ENCODE measurements around the gene TAF1.
"Not testable (repeated sequence)": the region's sequence is repeated elsewhere in the genome, so short reads cannot be mapped to it uniquely, and the experiment has no call there.

TAF1 gene

GRCh38 chrX:71432733-71433132 is 66.6 kb downstream of the TAF1 start:
- Histone ChIP-seq H3K9me3 (ENCODE audit: control extremely low read depth in 1 of 5, control insufficient read depth in 4 of 5, insufficient read depth in 2 of 5, low read depth in 1 of 5, low read length in 4 of 5) (no peaks in the 10 kb centered on the region), H3K4me1 (ENCODE audit: control extremely low read depth in 1 of 4, control insufficient read depth in 4 of 4, insufficient read depth in 4 of 4, low read length in 3 of 4) (no peaks in the 10 kb centered on the region), H3K4me3 (ENCODE audit: control insufficient read depth in 1 of 7, extremely low read depth in 1 of 7, insufficient read depth in 4 of 7, low read depth in 2 of 7, low read length in 6 of 7) (no peak overlapping the region), H3K27me3 (replicated peaks in 2 of 5; ENCODE audit: control insufficient read depth in 4 of 5, insufficient read depth in 5 of 5, low read length in 4 of 5) (no peaks in the 10 kb centered on the region), H3K36me3 (ENCODE audit: control insufficient read depth in 4 of 4, insufficient read depth in 4 of 4, low read length in 3 of 4) (peaks cover 0 to 21% (median 8%) of the 10 kb centered on the region in 4 experiments), H3K27ac (ENCODE audit: insufficient read depth in 1 of 2, low read depth in 1 of 2, low read length in 2 of 2, poor library complexity in 1 of 2, severe bottlenecking in 2 of 2) (no peak overlapping the region)
- ChIA-PET POLR2A (no interaction called here), CTCF (no interaction called here)
- WGBS (ENCODE audit: insufficient coverage), result no CpG with 5 or more reads among the region's 1 CpG
- DNase-seq, result no peak

DNA sequence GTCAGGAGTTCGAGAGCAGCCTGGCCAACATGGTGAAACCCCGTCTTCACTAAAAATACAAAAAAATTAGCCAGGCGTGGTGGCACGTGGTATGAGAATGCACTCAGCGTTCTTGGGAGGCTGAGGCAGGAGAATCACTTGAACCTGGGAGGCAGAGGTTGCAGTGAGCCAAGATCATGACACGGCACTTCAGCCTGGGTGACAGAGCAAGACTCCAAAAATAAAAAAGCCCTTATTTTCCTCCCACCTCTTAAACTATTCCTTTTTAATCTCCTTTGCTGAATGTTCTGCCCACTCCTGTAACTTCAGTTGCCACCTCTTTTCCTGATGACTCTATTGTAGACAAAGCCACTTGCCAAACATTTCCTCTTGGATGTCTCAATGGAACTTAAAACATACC is 72.6 kb downstream of the TAF1 start:
- Histone ChIP-seq H3K27me3 (replicated peaks in 2 of 5; ENCODE audit: control insufficient read depth in 4 of 5, insufficient read depth in 5 of 5, low read length in 4 of 5) (no peaks in the 10 kb centered on the region), H3K9me3 (ENCODE audit: control extremely low read depth in 1 of 5, control insufficient read depth in 4 of 5, insufficient read depth in 2 of 5, low read depth in 1 of 5, low read length in 4 of 5) (no peaks in the 10 kb centered on the region), H3K27ac (ENCODE audit: insufficient read depth in 1 of 2, low read depth in 1 of 2, low read length in 2 of 2, poor library complexity in 1 of 2, severe bottlenecking in 2 of 2) (peak overlapping the region in 1 of 2 experiments; percentile 3), H3K4me1 (ENCODE audit: control extremely low read depth in 1 of 4, control insufficient read depth in 4 of 4, insufficient read depth in 4 of 4, low read length in 3 of 4) (peaks cover 0 to 7% (median 0%) of the 10 kb centered on the region in 4 experiments), H3K36me3 (ENCODE audit: control insufficient read depth in 4 of 4, insufficient read depth in 4 of 4, low read length in 3 of 4) (peaks cover 0 to 7% (median 1%) of the 10 kb centered on the region in 4 experiments), H3K4me3 (ENCODE audit: control insufficient read depth in 1 of 7, extremely low read depth in 1 of 7, insufficient read depth in 4 of 7, low read depth in 2 of 7, low read length in 6 of 7) (no peak overlapping the region)
- DNase-seq, result no peak
- 95% methylated on average over 6 of the region's 6 CpGs for WGBS (ENCODE audit: insufficient coverage)
- CTCF ChIA-PET, result no interaction called here
- POLR2A ChIA-PET, result no interaction called here

- POLR2A ChIA-PET, result no interaction called here
- CTCF ChIA-PET, result no interaction called here
- no CpG with 5 or more reads among the region's 3 CpGs for WGBS (ENCODE audit: insufficient coverage)
These were observed 73.3 kb downstream of the TAF1 start for GRCh38 chrX:71439420-71439819.

DNA sequence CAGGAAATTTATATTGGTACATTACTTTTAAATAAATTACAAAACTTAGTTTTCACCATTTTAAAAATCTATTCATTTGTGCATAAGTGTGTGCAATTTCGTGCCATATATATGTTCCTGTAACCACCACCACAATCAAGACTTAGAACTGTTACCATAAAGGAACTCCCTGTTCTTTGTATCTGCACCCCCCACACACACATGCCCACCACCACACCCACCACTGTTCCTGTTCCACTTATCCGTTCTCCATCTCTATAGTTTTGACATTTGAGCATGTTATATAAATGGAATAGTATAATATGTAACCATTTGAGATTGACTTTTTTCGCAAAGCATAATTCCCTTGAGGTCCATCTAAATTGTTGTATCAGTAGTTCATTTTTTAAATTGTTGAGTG is 73.7 kb downstream of the TAF1 start:
- peak in 2 of 3 donors; percentile 21 to 40 for DNase-seq

More at GRCh38 chrX:71439420-71439819, 73.3 kb downstream of the TAF1 start:
- H3K4me1 ChIP-seq (ENCODE audit: control extremely low read depth in 1 of 4, control insufficient read depth in 4 of 4, insufficient read depth in 4 of 4, low read length in 3 of 4), result peaks cover 0 to 7% (median 0%) of the 10 kb centered on the region in 4 experiments
- peaks cover 0 to 9% (median 2%) of the 10 kb centered on the region in 4 experiments for H3K36me3 ChIP-seq (ENCODE audit: control insufficient read depth in 4 of 4, insufficient read depth in 4 of 4, low read length in 3 of 4)
- H3K4me3 ChIP-seq (ENCODE audit: control insufficient read depth in 1 of 7, extremely low read depth in 1 of 7, insufficient read depth in 4 of 7, low read depth in 2 of 7, low read length in 6 of 7), result no peak overlapping the region
- H3K9me3 ChIP-seq (ENCODE audit: control extremely low read depth in 1 of 5, control insufficient read depth in 4 of 5, insufficient read depth in 2 of 5, low read depth in 1 of 5, low read length in 4 of 5), result no peaks in the 10 kb centered on the region
- no peak for DNase-seq
- no peaks in the 10 kb centered on the region for H3K27me3 ChIP-seq (replicated peaks in 2 of 5; ENCODE audit: control insufficient read depth in 4 of 5, insufficient read depth in 5 of 5, low read length in 4 of 5)
- peak overlapping the region in 1 of 2 experiments; percentile 3 for H3K27ac ChIP-seq (ENCODE audit: insufficient read depth in 1 of 2, low read depth in 1 of 2, low read length in 2 of 2, poor library complexity in 1 of 2, severe bottlenecking in 2 of 2)

DNA sequence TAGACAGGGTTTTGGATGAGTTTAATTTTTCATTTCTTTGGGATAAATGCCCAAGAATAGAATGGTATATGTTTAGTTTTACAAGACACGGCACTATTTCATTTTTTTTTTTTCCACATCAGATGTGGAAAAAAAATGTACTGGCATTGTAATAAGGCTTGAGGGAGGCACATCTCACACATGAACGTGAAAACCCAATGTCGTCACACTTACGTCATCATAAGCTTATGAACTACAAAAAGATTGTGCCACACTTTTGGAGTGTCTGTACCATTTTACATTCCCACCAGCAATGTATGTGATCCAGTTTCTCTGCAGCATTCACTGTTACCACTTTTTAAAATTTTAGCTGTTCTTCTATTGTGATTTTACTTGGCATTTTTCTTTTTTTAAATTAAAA is 74.2 kb downstream of the TAF1 start:
- Histone ChIP-seq H3K27ac (ENCODE audit: insufficient read depth in 1 of 2, low read depth in 1 of 2, low read length in 2 of 2, poor library complexity in 1 of 2, severe bottlenecking in 2 of 2) (no peak overlapping the region), H3K4me1 (ENCODE audit: control extremely low read depth in 1 of 4, control insufficient read depth in 4 of 4, insufficient read depth in 4 of 4, low read length in 3 of 4) (peaks cover 0 to 7% (median 0%) of the 10 kb centered on the region in 4 experiments), H3K9me3 (ENCODE audit: control extremely low read depth in 1 of 5, control insufficient read depth in 4 of 5, insufficient read depth in 2 of 5, low read depth in 1 of 5, low read length in 4 of 5) (no peaks in the 10 kb centered on the region), H3K36me3 (ENCODE audit: control insufficient read depth in 4 of 4, insufficient read depth in 4 of 4, low read length in 3 of 4) (peaks cover 0 to 6% (median 4%) of the 10 kb centered on the region in 4 experiments), H3K27me3 (replicated peaks in 2 of 5; ENCODE audit: control insufficient read depth in 4 of 5, insufficient read depth in 5 of 5, low read length in 4 of 5) (no peaks in the 10 kb centered on the region), H3K4me3 (ENCODE audit: control insufficient read depth in 1 of 7, extremely low read depth in 1 of 7, insufficient read depth in 4 of 7, low read depth in 2 of 7, low read length in 6 of 7) (no peak overlapping the region)
- WGBS (ENCODE audit: insufficient coverage), result 100% methylated on average over 3 of the region's 4 CpGs
- POLR2A ChIA-PET, result no interaction called here
- CTCF ChIA-PET, result interaction anchor here (0.6 kb wide), 1 partner anchor 113 kb away, joined by 3 read pairs; no protein-coding TSS in a partner anchor
- DNase-seq, result no peak

More for the DNA sequence above, 73.7 kb downstream of the TAF1 start:
- POLR2A ChIA-PET, result no interaction called here
- Histone ChIP-seq H3K9me3 (ENCODE audit: control extremely low read depth in 1 of 5, control insufficient read depth in 4 of 5, insufficient read depth in 2 of 5, low read depth in 1 of 5, low read length in 4 of 5) (no peaks in the 10 kb centered on the region), H3K36me3 (ENCODE audit: control insufficient read depth in 4 of 4, insufficient read depth in 4 of 4, low read length in 3 of 4) (peaks cover 0 to 8% (median 4%) of the 10 kb centered on the region in 4 experiments), H3K27ac (ENCODE audit: insufficient read depth in 1 of 2, low read depth in 1 of 2, low read length in 2 of 2, poor library complexity in 1 of 2, severe bottlenecking in 2 of 2) (no peak overlapping the region), H3K27me3 (replicated peaks in 2 of 5; ENCODE audit: control insufficient read depth in 4 of 5, insufficient read depth in 5 of 5, low read length in 4 of 5) (no peaks in the 10 kb centered on the region), H3K4me1 (ENCODE audit: control extremely low read depth in 1 of 4, control insufficient read depth in 4 of 4, insufficient read depth in 4 of 4, low read length in 3 of 4) (peaks cover 0 to 7% (median 0%) of the 10 kb centered on the region in 4 experiments), H3K4me3 (ENCODE audit: control insufficient read depth in 1 of 7, extremely low read depth in 1 of 7, insufficient read depth in 4 of 7, low read depth in 2 of 7, low read length in 6 of 7) (no peak overlapping the region)
- WGBS (ENCODE audit: insufficient coverage), result 71% methylated on average over 2 of the region's 3 CpGs
- CTCF ChIA-PET, result interaction anchor here (0.6 kb wide), 1 partner anchor 114 kb away, joined by 3 read pairs; no protein-coding TSS in a partner anchor

DNA sequence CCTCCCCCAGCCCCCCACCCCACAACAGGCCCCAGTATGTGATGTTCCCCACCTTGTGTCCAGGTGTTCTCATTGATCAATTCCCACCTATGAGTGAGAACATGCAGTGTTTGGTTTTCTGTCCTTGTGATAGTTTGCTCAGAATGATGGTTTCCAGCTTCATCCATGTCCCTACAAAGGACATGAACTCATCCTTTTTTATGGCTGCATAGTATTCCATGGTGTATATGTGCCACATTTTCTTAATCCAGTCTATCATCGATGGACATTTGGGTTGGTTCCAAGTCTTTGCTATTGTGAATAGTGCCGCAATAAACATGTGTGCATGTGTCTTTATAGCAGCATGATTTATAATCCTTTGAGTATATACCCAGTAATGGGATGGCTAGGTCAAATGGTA is 75.7 kb downstream of the TAF1 start:
- DNase-seq; CTCF ChIA-PET; H3K4me3 ChIP-seq (ENCODE audit: control insufficient read depth in 1 of 7, extremely low read depth in 1 of 7, insufficient read depth in 4 of 7, low read depth in 2 of 7, low read length in 6 of 7); H3K27ac ChIP-seq (ENCODE audit: insufficient read depth in 1 of 2, low read depth in 1 of 2, low read length in 2 of 2, poor library complexity in 1 of 2, severe bottlenecking in 2 of 2); H3K36me3 ChIP-seq (ENCODE audit: control insufficient read depth in 4 of 4, insufficient read depth in 4 of 4, low read length in 3 of 4); H3K27me3 ChIP-seq (replicated peaks in 2 of 5; ENCODE audit: control insufficient read depth in 4 of 5, insufficient read depth in 5 of 5, low read length in 4 of 5); H3K9me3 ChIP-seq (ENCODE audit: control extremely low read depth in 1 of 5, control insufficient read depth in 4 of 5, insufficient read depth in 2 of 5, low read depth in 1 of 5, low read length in 4 of 5); H3K4me1 ChIP-seq (ENCODE audit: control extremely low read depth in 1 of 4, control insufficient read depth in 4 of 4, insufficient read depth in 4 of 4, low read length in 3 of 4); POLR2A ChIA-PET: not testable (repeated sequence)
- WGBS (ENCODE audit: insufficient coverage), result no CpG with 5 or more reads among the region's 2 CpGs

- Histone ChIP-seq H3K27me3 (replicated peaks in 2 of 5; ENCODE audit: control insufficient read depth in 4 of 5, insufficient read depth in 5 of 5, low read length in 4 of 5) (no peaks in the 10 kb centered on the region), H3K4me1 (ENCODE audit: control extremely low read depth in 1 of 4, control insufficient read depth in 4 of 4, insufficient read depth in 4 of 4, low read length in 3 of 4) (no peaks in the 10 kb centered on the region), H3K36me3 (ENCODE audit: control insufficient read depth in 4 of 4, insufficient read depth in 4 of 4, low read length in 3 of 4) (peaks cover 0 to 15% (median 7%) of the 10 kb centered on the region in 4 experiments), H3K9me3 (ENCODE audit: control extremely low read depth in 1 of 5, control insufficient read depth in 4 of 5, insufficient read depth in 2 of 5, low read depth in 1 of 5, low read length in 4 of 5) (no peaks in the 10 kb centered on the region), H3K27ac (ENCODE audit: insufficient read depth in 1 of 2, low read depth in 1 of 2, low read length in 2 of 2, poor library complexity in 1 of 2, severe bottlenecking in 2 of 2) (peak overlapping the region in 1 of 2 experiments; percentile 43), H3K4me3 (ENCODE audit: control insufficient read depth in 1 of 7, extremely low read depth in 1 of 7, insufficient read depth in 4 of 7, low read depth in 2 of 7, low read length in 6 of 7) (no peak overlapping the region)
- WGBS (ENCODE audit: insufficient coverage), result 80% methylated on average over 2 of the region's 2 CpGs
- peak; percentile 36 to 75 (median 55) for DNase-seq
- ChIA-PET POLR2A (no interaction called here), CTCF (no interaction called here)
These were observed 84.4 kb downstream of the TAF1 start for GRCh38 chrX:71450433-71451106.
